GM12878 (cell line): ENCODE data around the gene DLST. TPM values are rescaled to one million over a fixed set of nuclear protein-coding genes. Genes with fewer than 3 reads are reported as not detected.

ENCODE experiments used
- ATAC-seq: fragments of 200-7000 bp; cut with Tn5 transposase; 3 replicates; pipeline ENCODE4 v1.9.1; 2020; ENCODE audit warnings: mild to moderate bottlenecking, moderate library complexity
- BruUV-seq: library from RNA; stranded (reverse); fragments of 400-500 nt; replicated peaks from 2 replicates; lab custom pipeline; 2021; lab: Mats Ljungman, UMichigan
- CTCF ChIA-PET: fragments of 300-600 bp; sonication (Branson Sonifier 250); formaldehyde crosslinking; extraction: SDS; loops from one replicate; lab custom pipeline; 2021; ENCODE audit warnings: inconsistent platforms; lab: Yijun Ruan, JAX
- POLR2A ChIA-PET: fragments of 350-600 bp; formaldehyde crosslinking; extraction: SDS; loops from one replicate; lab custom pipeline; 2021; ENCODE audit warnings: inconsistent platforms; lab: Charles Lee
- RAD21 ChIA-PET: fragments of 300-600 bp; sonication (Branson Sonifier 250); formaldehyde crosslinking; loops from one replicate; lab custom pipeline; 2023; ENCODE audit warnings: antibody characterized with exemption; ENCODE audit not compliant: unreplicated experiment; lab: Charles Lee
- SMC1A ChIA-PET: fragments of 300-600 bp; sonication (Branson Sonifier 250); formaldehyde crosslinking; loops from one replicate; lab custom pipeline; 2023; ENCODE audit not compliant: unreplicated experiment, uncharacterized antibody; lab: Charles Lee
- DNase-seq: peaks from one replicate; pipeline ENCODE4 v3.0.0-alpha.2; 2011; ENCODE audit warnings: low read depth, low spot score
- FAIRE-seq: peaks from 3 replicates; lab custom pipeline; 2011; peaks lifted over from hg19 to GRCh38; lab: Jason Lieb, UNC
- H2AFZ ChIP-seq: 2 replicates; pipeline ENCODE4 v1.6.0; 2011; ENCODE audit warnings: low read depth, low read length, control low read depth; ENCODE audit not compliant: control insufficient read depth
- H3K27ac ChIP-seq: 2 replicates; pipeline ENCODE4 v1.5.1; 2011; ENCODE audit warnings: control low read depth; ENCODE audit not compliant: control insufficient read depth, insufficient read depth
- H3K27me3 ChIP-seq, 2 experiments: replicated peaks in 1 of 2; 2 replicates each; pipeline versions ENCODE4 v1.6.0 to v1.6.1; 2011; ENCODE audit warnings: low read length in 1 of 2; ENCODE audit not compliant: control insufficient read depth in 2 of 2, insufficient read depth in 2 of 2
- H3K36me3 ChIP-seq, 2 experiments: 2 replicates each; pipeline ENCODE4 v1.5.1; 2011; ENCODE audit warnings: low read length in 1 of 2; ENCODE audit not compliant: control insufficient read depth in 2 of 2, insufficient read depth in 2 of 2
- H3K4me1 ChIP-seq: 2 replicates; pipeline ENCODE4 v1.6.1; 2011; ENCODE audit warnings: mild to moderate bottlenecking, low read length, moderate library complexity, mixed read lengths; ENCODE audit not compliant: control insufficient read depth, insufficient read depth
- H3K4me2 ChIP-seq: 2 replicates; pipeline ENCODE4 v1.6.0; 2011; ENCODE audit warnings: control low read depth; ENCODE audit not compliant: control insufficient read depth, insufficient read depth
- H3K4me3 ChIP-seq: fragments of 200-600 bp; sonication (generic); 2 replicates; pipeline ENCODE4 v1.5.1; 2016
- H3K79me2 ChIP-seq: 2 replicates; pipeline ENCODE4 v1.6.0; 2011; ENCODE audit warnings: low read length; ENCODE audit not compliant: control insufficient read depth, insufficient read depth
- H3K9ac ChIP-seq: 2 replicates; pipeline ENCODE4 v1.8.0; 2011; ENCODE audit warnings: low read length, control low read depth, mixed read lengths; ENCODE audit not compliant: control insufficient read depth, insufficient read depth
- H3K9me3 ChIP-seq: replicated peaks from 3 replicates; pipeline ENCODE4 v1.5.1; 2011; ENCODE audit warnings: mild to moderate bottlenecking, low read length; ENCODE audit not compliant: control insufficient read depth, insufficient read depth
- H4K20me1 ChIP-seq: 2 replicates; pipeline ENCODE4 v1.6.0; 2011; ENCODE audit not compliant: control insufficient read depth, insufficient read depth
- BMI1 ChIP-seq: fragments of 450-650 bp; IDR thresholded peaks from 2 replicates; pipeline ENCODE4 v1.6.1; 2016; ENCODE audit warnings: mild to moderate bottlenecking, moderate library complexity, borderline replicate concordance
- DPF2 ChIP-seq: fragments of 450-650 bp; IDR thresholded peaks from 2 replicates; pipeline ENCODE4 v1.6.1; 2017; ENCODE audit warnings: mild to moderate bottlenecking
- EGR1 ChIP-seq, 2 experiments: IDR thresholded peaks; 1 replicate in 1 of 2; 2 replicates in 1 of 2; pipeline ENCODE4 v1.6.1; 2011 to 2012; ENCODE audit warnings: low read depth in 2 of 2, low read length in 2 of 2, borderline replicate concordance in 1 of 2, mild to moderate bottlenecking in 1 of 2, moderate library complexity in 1 of 2
- MXI1 ChIP-seq: fragments of 150-350 bp; IDR thresholded peaks from 2 replicates; pipeline ENCODE4 v1.6.1; 2011; ENCODE audit warnings: low read depth, mild to moderate bottlenecking, inconsistent platforms, low read length, improper control_type of control experiment
- NFXL1 ChIP-seq: fragments of 450-650 bp; IDR thresholded peaks from 2 replicates; pipeline ENCODE4 v1.6.1; 2017; ENCODE audit warnings: antibody characterized with exemption, mild to moderate bottlenecking, borderline replicate concordance
- NR2C1 ChIP-seq: fragments of 450-650 bp; IDR thresholded peaks from 2 replicates; pipeline ENCODE4 v1.6.1; 2017; ENCODE audit warnings: antibody characterized with exemption, mild to moderate bottlenecking, moderate library complexity
- SIN3A ChIP-seq: IDR thresholded peaks from 2 replicates; pipeline ENCODE4 v1.6.1; 2012; ENCODE audit warnings: low read depth, low read length, improper control_type of control experiment
- SUPT20H ChIP-seq: IDR thresholded peaks from 2 replicates; pipeline ENCODE4 v1.6.1; 2011; ENCODE audit warnings: low read depth, mild to moderate bottlenecking, low read length, moderate library complexity, borderline replicate concordance; ENCODE audit not compliant: control insufficient read depth
- ZNF384 ChIP-seq: IDR thresholded peaks from 2 replicates; pipeline ENCODE4 v1.6.1; 2012; ENCODE audit warnings: low read depth, mild to moderate bottlenecking, low read length, improper control_type of control experiment, borderline replicate concordance
- WGBS: methylation state at CpG from one replicate; pipeline ENCODE4 v1.1.6; 2016; ENCODE audit warnings: low lambda C conversion rate; ENCODE audit not compliant: insufficient replicate concordance, insufficient coverage; ENCODE audit errors: missing lambda C conversion rate; 5-methylcytosine and 5-hydroxymethylcytosine counted together
- in situ Hi-C: fragments of 300-500 bp; cut with MboI; formaldehyde crosslinking; loops from 9 replicates; pipeline ENCODE4 v1.14.3; 2018; ENCODE audit warnings: mixed read lengths
- intact Hi-C: fragments of 100-400 bp; cut with micrococcal nuclease; formaldehyde crosslinking; loops from one replicate; pipeline ENCODE4 v1.14.2; 2022; ENCODE audit not compliant: unreplicated experiment
- polyA plus RNA-seq, 11 experiments: library from polyadenylated mRNA; depleted of rRNA in 4 of 11; unstranded in 6 of 11; stranded (reverse) in 5 of 11; fragments of >200 nt; fragmentation: Nextera tagmentation in 4 of 11; fragmentation: Illumina TruSeq in 1 of 11; extraction: Ambion mirVana in 4 of 11; extraction: Trizol in 1 of 11; gene quantifications; 1 replicate in 1 of 11; 2 replicates in 10 of 11; pipeline versions ENCODE4 v1.2.1 to v1.2.3, GENCODE V29; 2011 to 2016; ENCODE audit warnings: inconsistent platforms in 2 of 11, missing spikeins in 2 of 11, low read depth in 1 of 11
- total RNA-seq, 4 experiments: library from RNA; depleted of rRNA in 3 of 4; stranded (reverse); fragments of >200 nt in 3 of 4; fragmentation: Illumina TruSeq in 1 of 4; extraction: Trizol in 1 of 4; gene quantifications; 2 replicates each; pipeline versions ENCODE4 v1.2.1 to v1.2.3, GENCODE V29; 2013 to 2021
- TF ChIP-seq, protein P1 (sequence below): fragments of 450-650 bp; IDR thresholded peaks from 2 replicates; pipeline ENCODE4 v1.6.1; 2016; ENCODE audit warnings: mild to moderate bottlenecking, moderate library complexity, borderline replicate concordance
- TF ChIP-seq, protein P2 (sequence below): IDR thresholded peaks from 2 replicates; pipeline ENCODE4 v1.6.1; 2012; ENCODE audit warnings: improper control_type of control experiment, low read depth, low read length; ENCODE audit not compliant: insufficient replicate concordance

DLST gene
- total and polyA plus RNA-seq, 10 of the 15 experiments (the other 5 are each of a cell fraction or from before 2014, with no cell fraction given), result 2.9 to 141 (median 67.7) TPM

DNA sequence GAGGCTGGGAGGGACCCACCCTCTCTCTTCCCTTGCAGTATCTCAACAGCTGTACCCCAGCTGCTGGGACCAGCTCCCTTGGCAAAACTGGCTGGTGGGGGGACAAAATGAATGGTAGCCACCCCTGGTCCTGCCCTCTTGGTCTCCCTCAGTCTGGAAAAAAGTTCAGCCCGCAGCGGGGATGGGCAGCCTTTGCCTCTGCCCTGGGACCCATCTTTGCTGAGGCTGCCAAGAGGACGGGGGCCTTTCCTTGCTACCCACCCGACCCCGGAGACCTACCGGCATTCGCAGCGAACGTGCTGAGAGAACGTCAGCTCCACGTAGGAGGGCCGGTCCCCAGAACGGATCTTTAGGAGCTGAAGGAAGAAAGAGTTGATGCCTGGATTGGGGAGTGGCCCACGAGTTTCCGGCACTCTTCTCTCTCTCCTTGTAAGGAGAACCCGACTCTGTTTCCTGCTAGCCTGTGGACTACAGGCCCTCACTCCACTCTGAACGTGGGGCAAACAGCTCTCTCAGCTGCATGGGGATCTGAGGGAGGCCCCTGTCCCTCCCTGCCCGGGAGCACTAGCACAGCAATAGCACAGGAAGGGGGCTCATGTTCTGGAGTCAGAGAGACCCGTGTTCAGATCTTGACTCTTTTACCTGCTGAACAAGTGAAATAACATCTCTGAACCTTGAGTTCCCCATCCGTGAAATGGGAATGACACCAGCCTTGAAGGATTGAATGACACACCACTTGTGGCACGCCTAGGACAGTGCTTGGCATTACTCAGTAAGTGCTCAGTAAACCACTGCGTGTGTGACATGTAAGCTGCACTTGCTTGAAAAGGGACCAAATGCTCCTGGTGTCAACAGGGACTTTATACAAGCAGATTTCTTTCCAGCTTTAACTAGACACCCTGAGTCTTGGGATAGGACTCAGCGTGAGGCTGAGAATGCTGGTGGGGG is 66.8 kb downstream of the DLST start:
- Histone ChIP-seq H3K9ac (no peak overlapping the region), H2AFZ (no peak overlapping the region), H4K20me1 (no peaks in the 10 kb centered on the region), H3K27ac (no peak overlapping the region), H3K36me3 (no peaks in the 10 kb centered on the region), H3K79me2 (no peaks in the 10 kb centered on the region), H3K4me1 (peaks cover 4% of the 10 kb centered on the region), H3K4me3 (no peak overlapping the region), H3K27me3 (no peaks in the 10 kb centered on the region), H3K9me3 (no peaks in the 10 kb centered on the region), H3K4me2 (no peak overlapping the region)
- DNase-seq, result no peak
- ChIA-PET SMC1A (interaction anchor here (0.8 to 6.1 kb wide), 7 partner anchors 13 to 176 kb away, joined by 3 to 32 read pairs (median 3); partner anchors contain the start of gene ACYP1), RAD21 (interaction anchor here (0.8 to 2.6 kb wide), 3 partner anchors 13 to 140 kb away, joined by 4 to 17 read pairs (median 5); no protein-coding TSS in a partner anchor), POLR2A (no interaction called here), CTCF (interaction anchor here (1.1 to 9.1 kb wide), 10 partner anchors 10 to 140 kb away, joined by 3 to 129 read pairs (median 6); partner anchors contain the start of gene EIF2B2)
- no peak for ATAC-seq
- FAIRE-seq, result no peak
- intact Hi-C loops (loop anchor here (10.0 kb wide), 1 partner anchor 356 kb away; no protein-coding TSS in a partner anchor), in situ Hi-C loops (no loop called here)
- no TSS peak for BruUV-seq
- WGBS, result 60% methylated on average over 22 of the region's 23 CpGs
- TF ChIP-seq EGR1 (IDR thresholded peaks at IDR 0.05; ENCODE audit: borderline replicate concordance in 1 of 2, low read depth in 2 of 2, low read length in 2 of 2) (no peak), MXI1 (no peak), NR2C1 (no peak), NFXL1 (no peak), SIN3A (no peak), ZNF384 (no peak), SUPT20H (no peak), BMI1 (no peak), DPF2 (no peak)
- TF ChIP-seq, protein P1, sequence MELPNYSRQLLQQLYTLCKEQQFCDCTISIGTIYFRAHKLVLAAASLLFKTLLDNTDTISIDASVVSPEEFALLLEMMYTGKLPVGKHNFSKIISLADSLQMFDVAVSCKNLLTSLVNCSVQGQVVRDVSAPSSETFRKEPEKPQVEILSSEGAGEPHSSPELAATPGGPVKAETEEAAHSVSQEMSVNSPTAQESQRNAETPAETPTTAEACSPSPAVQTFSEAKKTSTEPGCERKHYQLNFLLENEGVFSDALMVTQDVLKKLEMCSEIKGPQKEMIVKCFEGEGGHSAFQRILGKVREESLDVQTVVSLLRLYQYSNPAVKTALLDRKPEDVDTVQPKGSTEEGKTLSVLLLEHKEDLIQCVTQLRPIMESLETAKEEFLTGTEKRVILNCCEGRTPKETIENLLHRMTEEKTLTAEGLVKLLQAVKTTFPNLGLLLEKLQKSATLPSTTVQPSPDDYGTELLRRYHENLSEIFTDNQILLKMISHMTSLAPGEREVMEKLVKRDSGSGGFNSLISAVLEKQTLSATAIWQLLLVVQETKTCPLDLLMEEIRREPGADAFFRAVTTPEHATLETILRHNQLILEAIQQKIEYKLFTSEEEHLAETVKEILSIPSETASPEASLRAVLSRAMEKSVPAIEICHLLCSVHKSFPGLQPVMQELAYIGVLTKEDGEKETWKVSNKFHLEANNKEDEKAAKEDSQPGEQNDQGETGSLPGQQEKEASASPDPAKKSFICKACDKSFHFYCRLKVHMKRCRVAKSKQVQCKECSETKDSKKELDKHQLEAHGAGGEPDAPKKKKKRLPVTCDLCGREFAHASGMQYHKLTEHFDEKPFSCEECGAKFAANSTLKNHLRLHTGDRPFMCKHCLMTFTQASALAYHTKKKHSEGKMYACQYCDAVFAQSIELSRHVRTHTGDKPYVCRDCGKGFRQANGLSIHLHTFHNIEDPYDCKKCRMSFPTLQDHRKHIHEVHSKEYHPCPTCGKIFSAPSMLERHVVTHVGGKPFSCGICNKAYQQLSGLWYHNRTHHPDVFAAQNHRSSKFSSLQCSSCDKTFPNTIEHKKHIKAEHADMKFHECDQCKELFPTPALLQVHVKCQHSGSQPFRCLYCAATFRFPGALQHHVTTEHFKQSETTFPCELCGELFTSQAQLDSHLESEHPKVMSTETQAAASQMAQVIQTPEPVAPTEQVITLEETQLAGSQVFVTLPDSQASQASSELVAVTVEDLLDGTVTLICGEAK, result no peak
- TF ChIP-seq, protein P2, sequence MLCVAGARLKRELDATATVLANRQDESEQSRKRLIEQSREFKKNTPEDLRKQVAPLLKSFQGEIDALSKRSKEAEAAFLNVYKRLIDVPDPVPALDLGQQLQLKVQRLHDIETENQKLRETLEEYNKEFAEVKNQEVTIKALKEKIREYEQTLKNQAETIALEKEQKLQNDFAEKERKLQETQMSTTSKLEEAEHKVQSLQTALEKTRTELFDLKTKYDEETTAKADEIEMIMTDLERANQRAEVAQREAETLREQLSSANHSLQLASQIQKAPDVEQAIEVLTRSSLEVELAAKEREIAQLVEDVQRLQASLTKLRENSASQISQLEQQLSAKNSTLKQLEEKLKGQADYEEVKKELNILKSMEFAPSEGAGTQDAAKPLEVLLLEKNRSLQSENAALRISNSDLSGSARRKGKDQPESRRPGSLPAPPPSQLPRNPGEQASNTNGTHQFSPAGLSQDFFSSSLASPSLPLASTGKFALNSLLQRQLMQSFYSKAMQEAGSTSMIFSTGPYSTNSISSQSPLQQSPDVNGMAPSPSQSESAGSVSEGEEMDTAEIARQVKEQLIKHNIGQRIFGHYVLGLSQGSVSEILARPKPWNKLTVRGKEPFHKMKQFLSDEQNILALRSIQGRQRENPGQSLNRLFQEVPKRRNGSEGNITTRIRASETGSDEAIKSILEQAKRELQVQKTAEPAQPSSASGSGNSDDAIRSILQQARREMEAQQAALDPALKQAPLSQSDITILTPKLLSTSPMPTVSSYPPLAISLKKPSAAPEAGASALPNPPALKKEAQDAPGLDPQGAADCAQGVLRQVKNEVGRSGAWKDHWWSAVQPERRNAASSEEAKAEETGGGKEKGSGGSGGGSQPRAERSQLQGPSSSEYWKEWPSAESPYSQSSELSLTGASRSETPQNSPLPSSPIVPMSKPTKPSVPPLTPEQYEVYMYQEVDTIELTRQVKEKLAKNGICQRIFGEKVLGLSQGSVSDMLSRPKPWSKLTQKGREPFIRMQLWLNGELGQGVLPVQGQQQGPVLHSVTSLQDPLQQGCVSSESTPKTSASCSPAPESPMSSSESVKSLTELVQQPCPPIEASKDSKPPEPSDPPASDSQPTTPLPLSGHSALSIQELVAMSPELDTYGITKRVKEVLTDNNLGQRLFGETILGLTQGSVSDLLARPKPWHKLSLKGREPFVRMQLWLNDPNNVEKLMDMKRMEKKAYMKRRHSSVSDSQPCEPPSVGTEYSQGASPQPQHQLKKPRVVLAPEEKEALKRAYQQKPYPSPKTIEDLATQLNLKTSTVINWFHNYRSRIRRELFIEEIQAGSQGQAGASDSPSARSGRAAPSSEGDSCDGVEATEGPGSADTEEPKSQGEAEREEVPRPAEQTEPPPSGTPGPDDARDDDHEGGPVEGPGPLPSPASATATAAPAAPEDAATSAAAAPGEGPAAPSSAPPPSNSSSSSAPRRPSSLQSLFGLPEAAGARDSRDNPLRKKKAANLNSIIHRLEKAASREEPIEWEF, result no peak
